Smooth muscle cell (in vitro differentiated cells): ENCODE results near the gene KRT26. TPM values are rescaled to one million over a fixed set of nuclear protein-coding genes. Genes with fewer than 3 reads are reported as not detected.

Experiments
- DNase-seq: peaks from one replicate; lab custom pipeline; 2025; ENCODE audit not compliant: unreplicated experiment; lab: John Stamatoyannopoulos, UW
- H2AFZ ChIP-seq: fragments of 200-600 bp; sonication (generic); 2 replicates; pipeline ENCODE4 v1.6.0; 2016; ENCODE audit warnings: antibody characterized with exemption, low read depth, mild to moderate bottlenecking
- H3F3A ChIP-seq: fragments of 200-600 bp; sonication (generic); 2 replicates; pipeline ENCODE4 v1.6.0; 2017; ENCODE audit warnings: antibody characterized with exemption, low read depth
- H3K27ac ChIP-seq: fragments of 200-600 bp; sonication (generic); 2 replicates; pipeline ENCODE4 v1.5.1; 2016; ENCODE audit warnings: low read depth, mild to moderate bottlenecking
- H3K27me3 ChIP-seq: fragments of 200-600 bp; sonication (generic); 2 replicates; pipeline ENCODE4 v1.6.1; 2016; ENCODE audit warnings: low read depth, mild to moderate bottlenecking
- H3K36me3 ChIP-seq: fragments of 200-600 bp; sonication (generic); 2 replicates; pipeline ENCODE4 v1.5.1; 2016; ENCODE audit warnings: low read depth
- H3K4me1 ChIP-seq: fragments of 200-600 bp; sonication (generic); 2 replicates; pipeline ENCODE4 v1.5.1; 2016; ENCODE audit warnings: low read depth
- H3K4me2 ChIP-seq: fragments of 200-600 bp; sonication (generic); 2 replicates; pipeline ENCODE4 v1.6.0; 2016; ENCODE audit warnings: mild to moderate bottlenecking
- H3K4me3 ChIP-seq: fragments of 200-600 bp; sonication (generic); 2 replicates; pipeline ENCODE4 v1.5.1; 2016; ENCODE audit warnings: mild to moderate bottlenecking
- H3K79me2 ChIP-seq: fragments of 200-600 bp; sonication (generic); 2 replicates; pipeline ENCODE4 v1.6.0; 2016; ENCODE audit warnings: low read depth, mild to moderate bottlenecking
- H3K9ac ChIP-seq: fragments of 200-600 bp; sonication (generic); 2 replicates; pipeline ENCODE4 v1.6.0; 2016; ENCODE audit warnings: low read depth
- H3K9me3 ChIP-seq: fragments of 200-600 bp; sonication (generic); replicated peaks from 2 replicates; pipeline ENCODE4 v1.5.1; 2016; ENCODE audit warnings: low read depth
- H4K20me1 ChIP-seq: fragments of 200-600 bp; sonication (generic); 2 replicates; pipeline ENCODE4 v1.6.0; 2016; ENCODE audit warnings: low read depth
- CTCF ChIP-seq: fragments of 200-600 bp; sonication (generic); IDR thresholded peaks from 2 replicates; pipeline ENCODE4 v1.5.1; 2017; ENCODE audit warnings: borderline replicate concordance, mild to moderate bottlenecking, antibody characterized with exemption; ENCODE audit not compliant: insufficient read depth, poor library complexity, severe bottlenecking
- WGBS: methylation state at CpG from one replicate; pipeline ENCODE4 v1.1.7; 2016; ENCODE audit warnings: low lambda C conversion rate; 5-methylcytosine and 5-hydroxymethylcytosine counted together
- polyA plus RNA-seq: library from polyadenylated mRNA; unstranded; fragments of >200 nt; fragmentation: Nextera tagmentation; extraction: Ambion mirVana; gene quantifications from 2 replicates; pipeline ENCODE4 v1.2.1, GENCODE V29; 2016
- total RNA-seq: library from RNA; depleted of rRNA; stranded (reverse); fragments of >200 nt; gene quantifications from 2 replicates; pipeline ENCODE4 v1.2.3, GENCODE V29; 2014

The KRT26 gene
- total and polyA plus RNA-seq, 2 experiments from 2014 or later: not detected

- Histone ChIP-seq H3K36me3 (no peaks in the 10 kb centered on the region), H2AFZ (no peak overlapping the region), H3K9ac (no peak overlapping the region), H4K20me1 (no peaks in the 10 kb centered on the region), H3K79me2 (no peaks in the 10 kb centered on the region), H3K27ac (no peak overlapping the region), H3K27me3 (peaks cover 11% of the 10 kb centered on the region), H3K9me3 (no peaks in the 10 kb centered on the region), H3F3A (no peaks in the 10 kb centered on the region), H3K4me2 (no peak overlapping the region), H3K4me3 (no peak overlapping the region), H3K4me1 (no peaks in the 10 kb centered on the region)
- TF ChIP-seq CTCF: no peak
- no peak for DNase-seq
- 83% methylated on average over 37 of the region's 37 CpGs for WGBS
Observed at GRCh38 chr17:40779181-40779909, 7.3 kb upstream of the KRT26 start.

- Histone ChIP-seq H3K79me2 (no peaks in the 10 kb centered on the region), H3K36me3 (no peaks in the 10 kb centered on the region)
- 69% methylated on average over 5 of the region's 5 CpGs for WGBS
Observed at GRCh38 chr17:40778461-40778860, 6.5 kb upstream of the KRT26 start.

GRCh38 chr17:40777971-40778370 lies 6.0 kb upstream of the KRT26 start:
- Histone ChIP-seq H2AFZ (no peak overlapping the region), H4K20me1 (no peaks in the 10 kb centered on the region), H3F3A (no peaks in the 10 kb centered on the region), H3K4me2 (no peak overlapping the region), H3K9ac (no peak overlapping the region), H3K27me3 (peaks cover 16% of the 10 kb centered on the region), H3K79me2 (no peaks in the 10 kb centered on the region), H3K4me3 (no peak overlapping the region), H3K4me1 (no peaks in the 10 kb centered on the region), H3K27ac (no peak overlapping the region), H3K36me3 (no peaks in the 10 kb centered on the region), H3K9me3 (no peaks in the 10 kb centered on the region)
- 80% methylated on average over 3 of the region's 3 CpGs for WGBS
- DNase-seq: no peak
- TF ChIP-seq CTCF: no peak

More at GRCh38 chr17:40778461-40778860, 6.5 kb upstream of the KRT26 start:
- Histone ChIP-seq H3K4me3 (no peak overlapping the region), H3K4me2 (no peak overlapping the region), H4K20me1 (no peaks in the 10 kb centered on the region), H3K9me3 (no peaks in the 10 kb centered on the region), H3K27me3 (peaks cover 15% of the 10 kb centered on the region), H3F3A (no peaks in the 10 kb centered on the region), H3K4me1 (no peaks in the 10 kb centered on the region), H2AFZ (no peak overlapping the region), H3K27ac (no peak overlapping the region), H3K9ac (no peak overlapping the region)
- no peak for TF ChIP-seq CTCF
- DNase-seq: no peak

- Histone ChIP-seq H3K27ac (no peak overlapping the region), H3K4me1 (no peaks in the 10 kb centered on the region), H3K9ac (no peak overlapping the region), H3K4me2 (no peak overlapping the region), H3K4me3 (no peak overlapping the region), H3K79me2 (no peaks in the 10 kb centered on the region), H2AFZ (no peak overlapping the region), H4K20me1 (no peaks in the 10 kb centered on the region), H3F3A (no peaks in the 10 kb centered on the region), H3K9me3 (no peaks in the 10 kb centered on the region), H3K36me3 (no peaks in the 10 kb centered on the region), H3K27me3 (peaks cover 20% of the 10 kb centered on the region)
- WGBS: 87% methylated on average over 7 of the region's 7 CpGs
- DNase-seq: no peak
- no peak for TF ChIP-seq CTCF
Observed at GRCh38 chr17:40777459-40777858, 5.5 kb upstream of the KRT26 start.
